Measurements from ENCODE around the gene MSI2. TPM values are rescaled to one million over a fixed set of nuclear protein-coding genes. Genes with fewer than 3 reads are reported as not detected.

The MSI2 gene
- total and polyA plus RNA-seq, 9 of the 15 experiments (the other 6 are each of a cell fraction or from before 2014, with no cell fraction given), result 4.6 to 61.8 (median 42.4) TPM

DNA sequence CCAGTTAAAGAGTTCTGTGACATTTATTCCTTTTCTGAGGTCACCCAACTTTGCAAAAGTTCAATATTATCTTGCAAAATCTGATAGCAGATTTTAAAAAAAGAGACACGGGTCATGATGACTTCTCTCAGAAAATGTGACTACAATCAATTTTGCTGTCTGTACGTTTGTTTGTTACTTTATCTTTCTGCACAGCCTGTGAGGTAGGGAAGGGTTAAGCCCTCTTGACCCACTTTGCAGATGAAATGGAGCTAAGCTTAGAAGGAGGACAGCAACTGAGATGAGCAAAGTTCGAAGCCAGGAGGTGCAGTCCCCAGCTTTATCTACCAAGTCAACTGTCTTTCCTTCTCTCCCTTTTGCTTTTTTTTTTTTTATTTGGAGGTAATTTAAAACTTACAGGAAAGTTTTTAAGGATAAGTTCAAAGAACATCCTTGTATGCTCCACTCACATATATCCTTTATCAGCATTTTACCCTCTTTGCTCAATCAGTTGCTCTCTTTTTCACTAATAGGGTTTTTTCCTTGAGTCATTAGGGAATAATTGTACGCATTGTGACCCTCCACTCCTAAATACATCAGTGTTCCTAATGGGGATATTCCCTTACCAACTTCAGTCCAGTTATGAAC is 86.8 kb downstream of the MSI2 start (continued):
- TF ChIP-seq, protein P1, sequence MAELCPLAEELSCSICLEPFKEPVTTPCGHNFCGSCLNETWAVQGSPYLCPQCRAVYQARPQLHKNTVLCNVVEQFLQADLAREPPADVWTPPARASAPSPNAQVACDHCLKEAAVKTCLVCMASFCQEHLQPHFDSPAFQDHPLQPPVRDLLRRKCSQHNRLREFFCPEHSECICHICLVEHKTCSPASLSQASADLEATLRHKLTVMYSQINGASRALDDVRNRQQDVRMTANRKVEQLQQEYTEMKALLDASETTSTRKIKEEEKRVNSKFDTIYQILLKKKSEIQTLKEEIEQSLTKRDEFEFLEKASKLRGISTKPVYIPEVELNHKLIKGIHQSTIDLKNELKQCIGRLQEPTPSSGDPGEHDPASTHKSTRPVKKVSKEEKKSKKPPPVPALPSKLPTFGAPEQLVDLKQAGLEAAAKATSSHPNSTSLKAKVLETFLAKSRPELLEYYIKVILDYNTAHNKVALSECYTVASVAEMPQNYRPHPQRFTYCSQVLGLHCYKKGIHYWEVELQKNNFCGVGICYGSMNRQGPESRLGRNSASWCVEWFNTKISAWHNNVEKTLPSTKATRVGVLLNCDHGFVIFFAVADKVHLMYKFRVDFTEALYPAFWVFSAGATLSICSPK (IDR thresholded peaks at IDR 0.05; ENCODE audit: borderline replicate concordance), result no peak
- TF ChIP-seq, protein P2, sequence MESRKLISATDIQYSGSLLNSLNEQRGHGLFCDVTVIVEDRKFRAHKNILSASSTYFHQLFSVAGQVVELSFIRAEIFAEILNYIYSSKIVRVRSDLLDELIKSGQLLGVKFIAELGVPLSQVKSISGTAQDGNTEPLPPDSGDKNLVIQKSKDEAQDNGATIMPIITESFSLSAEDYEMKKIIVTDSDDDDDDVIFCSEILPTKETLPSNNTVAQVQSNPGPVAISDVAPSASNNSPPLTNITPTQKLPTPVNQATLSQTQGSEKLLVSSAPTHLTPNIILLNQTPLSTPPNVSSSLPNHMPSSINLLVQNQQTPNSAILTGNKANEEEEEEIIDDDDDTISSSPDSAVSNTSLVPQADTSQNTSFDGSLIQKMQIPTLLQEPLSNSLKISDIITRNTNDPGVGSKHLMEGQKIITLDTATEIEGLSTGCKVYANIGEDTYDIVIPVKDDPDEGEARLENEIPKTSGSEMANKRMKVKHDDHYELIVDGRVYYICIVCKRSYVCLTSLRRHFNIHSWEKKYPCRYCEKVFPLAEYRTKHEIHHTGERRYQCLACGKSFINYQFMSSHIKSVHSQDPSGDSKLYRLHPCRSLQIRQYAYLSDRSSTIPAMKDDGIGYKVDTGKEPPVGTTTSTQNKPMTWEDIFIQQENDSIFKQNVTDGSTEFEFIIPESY (CRISPR knock-in tag; IDR thresholded peaks at IDR 0.05), result no peak
- TF ChIP-seq STAT5B (CRISPR knock-in tag; IDR thresholded peaks at IDR 0.05) (no peak), BMI1 (IDR thresholded peaks at IDR 0.05; ENCODE audit: low read length) (no peak), ZBTB1 (CRISPR knock-in tag; IDR thresholded peaks at IDR 0.05; ENCODE audit: borderline replicate concordance, low read depth) (no peak), SMARCA4 (IDR thresholded peaks at IDR 0.05) (peak; percentile 65), CBFB (CRISPR knock-in tag; IDR thresholded peaks at IDR 0.05) (no peak), TEAD2 (tag; IDR thresholded peaks at IDR 0.05) (no peak), NFE2 (IDR thresholded peaks at IDR 0.05; ENCODE audit: low read depth) (peak; percentile 30; the same call in 1 of the 2 replicates), FIP1L1 (IDR thresholded peaks at IDR 0.05; ENCODE audit: low read depth, low read length, poor library complexity, severe bottlenecking) (no peak)
- TF ChIP-seq, protein P3, sequence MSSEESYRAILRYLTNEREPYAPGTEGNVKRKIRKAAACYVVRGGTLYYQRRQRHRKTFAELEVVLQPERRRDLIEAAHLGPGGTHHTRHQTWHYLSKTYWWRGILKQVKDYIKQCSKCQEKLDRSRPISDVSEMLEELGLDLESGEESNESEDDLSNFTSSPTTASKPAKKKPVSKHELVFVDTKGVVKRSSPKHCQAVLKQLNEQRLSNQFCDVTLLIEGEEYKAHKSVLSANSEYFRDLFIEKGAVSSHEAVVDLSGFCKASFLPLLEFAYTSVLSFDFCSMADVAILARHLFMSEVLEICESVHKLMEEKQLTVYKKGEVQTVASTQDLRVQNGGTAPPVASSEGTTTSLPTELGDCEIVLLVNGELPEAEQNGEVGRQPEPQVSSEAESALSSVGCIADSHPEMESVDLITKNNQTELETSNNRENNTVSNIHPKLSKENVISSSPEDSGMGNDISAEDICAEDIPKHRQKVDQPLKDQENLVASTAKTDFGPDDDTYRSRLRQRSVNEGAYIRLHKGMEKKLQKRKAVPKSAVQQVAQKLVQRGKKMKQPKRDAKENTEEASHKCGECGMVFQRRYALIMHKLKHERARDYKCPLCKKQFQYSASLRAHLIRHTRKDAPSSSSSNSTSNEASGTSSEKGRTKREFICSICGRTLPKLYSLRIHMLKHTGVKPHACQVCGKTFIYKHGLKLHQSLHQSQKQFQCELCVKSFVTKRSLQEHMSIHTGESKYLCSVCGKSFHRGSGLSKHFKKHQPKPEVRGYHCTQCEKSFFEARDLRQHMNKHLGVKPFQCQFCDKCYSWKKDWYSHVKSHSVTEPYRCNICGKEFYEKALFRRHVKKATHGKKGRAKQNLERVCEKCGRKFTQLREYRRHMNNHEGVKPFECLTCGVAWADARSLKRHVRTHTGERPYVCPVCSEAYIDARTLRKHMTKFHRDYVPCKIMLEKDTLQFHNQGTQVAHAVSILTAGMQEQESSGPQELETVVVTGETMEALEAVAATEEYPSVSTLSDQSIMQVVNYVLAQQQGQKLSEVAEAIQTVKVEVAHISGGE (CRISPR knock-in tag; IDR thresholded peaks at IDR 0.05), result no peak
- TF ChIP-seq, protein P4, sequence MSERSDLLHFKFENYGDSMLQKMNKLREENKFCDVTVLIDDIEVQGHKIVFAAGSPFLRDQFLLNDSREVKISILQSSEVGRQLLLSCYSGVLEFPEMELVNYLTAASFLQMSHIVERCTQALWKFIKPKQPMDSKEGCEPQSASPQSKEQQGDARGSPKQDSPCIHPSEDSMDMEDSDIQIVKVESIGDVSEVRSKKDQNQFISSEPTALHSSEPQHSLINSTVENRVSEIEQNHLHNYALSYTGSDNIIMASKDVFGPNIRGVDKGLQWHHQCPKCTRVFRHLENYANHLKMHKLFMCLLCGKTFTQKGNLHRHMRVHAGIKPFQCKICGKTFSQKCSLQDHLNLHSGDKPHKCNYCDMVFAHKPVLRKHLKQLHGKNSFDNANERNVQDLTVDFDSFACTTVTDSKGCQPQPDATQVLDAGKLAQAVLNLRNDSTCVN (CRISPR knock-in tag; IDR thresholded peaks at IDR 0.05), result no peak
- TF ChIP-seq, protein P5, sequence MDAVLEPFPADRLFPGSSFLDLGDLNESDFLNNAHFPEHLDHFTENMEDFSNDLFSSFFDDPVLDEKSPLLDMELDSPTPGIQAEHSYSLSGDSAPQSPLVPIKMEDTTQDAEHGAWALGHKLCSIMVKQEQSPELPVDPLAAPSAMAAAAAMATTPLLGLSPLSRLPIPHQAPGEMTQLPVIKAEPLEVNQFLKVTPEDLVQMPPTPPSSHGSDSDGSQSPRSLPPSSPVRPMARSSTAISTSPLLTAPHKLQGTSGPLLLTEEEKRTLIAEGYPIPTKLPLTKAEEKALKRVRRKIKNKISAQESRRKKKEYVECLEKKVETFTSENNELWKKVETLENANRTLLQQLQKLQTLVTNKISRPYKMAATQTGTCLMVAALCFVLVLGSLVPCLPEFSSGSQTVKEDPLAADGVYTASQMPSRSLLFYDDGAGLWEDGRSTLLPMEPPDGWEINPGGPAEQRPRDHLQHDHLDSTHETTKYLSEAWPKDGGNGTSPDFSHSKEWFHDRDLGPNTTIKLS (IDR thresholded peaks at IDR 0.05; ENCODE audit: borderline replicate concordance, low read depth), result no peak
- TF ChIP-seq, protein P6, sequence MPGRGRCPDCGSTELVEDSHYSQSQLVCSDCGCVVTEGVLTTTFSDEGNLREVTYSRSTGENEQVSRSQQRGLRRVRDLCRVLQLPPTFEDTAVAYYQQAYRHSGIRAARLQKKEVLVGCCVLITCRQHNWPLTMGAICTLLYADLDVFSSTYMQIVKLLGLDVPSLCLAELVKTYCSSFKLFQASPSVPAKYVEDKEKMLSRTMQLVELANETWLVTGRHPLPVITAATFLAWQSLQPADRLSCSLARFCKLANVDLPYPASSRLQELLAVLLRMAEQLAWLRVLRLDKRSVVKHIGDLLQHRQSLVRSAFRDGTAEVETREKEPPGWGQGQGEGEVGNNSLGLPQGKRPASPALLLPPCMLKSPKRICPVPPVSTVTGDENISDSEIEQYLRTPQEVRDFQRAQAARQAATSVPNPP (IDR thresholded peaks at IDR 0.05; ENCODE audit: borderline replicate concordance, insufficient read depth, insufficient read length), result no peak

All from K562 (cell line).